ENCODE data around the gene DMD. TPM values are rescaled to one million over a fixed set of nuclear protein-coding genes. Genes with fewer than 3 reads are reported as not detected.

Gene DMD
- total and polyA plus RNA-seq, 8 donors, result 6.8 to 117 (median 44.2) TPM

GRCh38 chrX:32010948-32011347 is 1200.4 kb downstream of the DMD start:
- Histone ChIP-seq H3K9me3 (no peaks in the 10 kb centered on the region), H3K27ac (no peak overlapping the region), H3K4me1 (peaks cover 0 to 7% (median 0%) of the 10 kb centered on the region in 4 donors), H3K36me3 (no peaks in the 10 kb centered on the region), H3K4me3 (no peak overlapping the region), H3K27me3 (no peaks in the 10 kb centered on the region)
- TF ChIP-seq EP300 (IDR thresholded peaks at IDR 0.05) (no peak), POLR2A (IDR thresholded peaks at IDR 0.05) (no peak), POLR2AphosphoS5 (IDR thresholded peaks at IDR 0.05) (no peak), CTCF (IDR thresholded peaks at IDR 0.05) (no peak)
- WGBS, 5 donors, result 74 to 93% (median 82%) methylated on average over 5 of the region's 5 CpGs
- intact Hi-C loops (cut with DNase I; ENCODE audit: low total_unique reads), result no loop called here
- DNase-seq, result no peak

GRCh38 chrX:32010212-32010611 is 1201.1 kb downstream of the DMD start:
- WGBS, 5 donors, result 28 to 66% (median 47%) methylated on average over 4 of the region's 4 CpGs
- no peaks in the 10 kb centered on the region for H3K36me3 ChIP-seq
- H3K27ac ChIP-seq, result no peak overlapping the region
- no peaks in the 10 kb centered on the region for H3K9me3 ChIP-seq
- H3K4me3 ChIP-seq, result no peak overlapping the region
- no peaks in the 10 kb centered on the region for H3K27me3 ChIP-seq
- H3K4me1 ChIP-seq, result peaks cover 0 to 7% (median 0%) of the 10 kb centered on the region in 4 donors
- intact Hi-C loops (cut with DNase I; ENCODE audit: low total_unique reads), result no loop called here
- TF ChIP-seq CTCF (IDR thresholded peaks at IDR 0.05) (no peak), EP300 (IDR thresholded peaks at IDR 0.05) (no peak), POLR2AphosphoS5 (IDR thresholded peaks at IDR 0.05) (no peak), POLR2A (IDR thresholded peaks at IDR 0.05) (no peak)
- DNase-seq, result no peak

- Histone ChIP-seq H3K4me1 (peaks cover 0 to 21% (median 3%) of the 10 kb centered on the region in 4 donors), H3K27me3 (no peaks in the 10 kb centered on the region), H3K36me3 (no peaks in the 10 kb centered on the region), H3K4me3 (no peak overlapping the region), H3K27ac (no peak overlapping the region), H3K9me3 (no peaks in the 10 kb centered on the region)
- intact Hi-C loops (cut with DNase I; ENCODE audit: low total_unique reads), result no loop called here
- peak in 1 of 2 donors; percentile 52 for DNase-seq
- 3 to 21% (median 12%) methylated on average over 4 of the region's 4 CpGs for WGBS, 5 donors
- TF ChIP-seq EP300 (IDR thresholded peaks at IDR 0.05) (no peak), CTCF (IDR thresholded peaks at IDR 0.05) (no peak), POLR2AphosphoS5 (IDR thresholded peaks at IDR 0.05) (no peak)
Observed at GRCh38 chrX:31993637-31994036, 1217.7 kb downstream of the DMD start.

GRCh38 chrX:31988975-31989374 is 1222.4 kb downstream of the DMD start:
- H3K9me3 ChIP-seq, result no peaks in the 10 kb centered on the region
- H3K27me3 ChIP-seq, result no peaks in the 10 kb centered on the region
- no peak for DNase-seq
- intact Hi-C loops (cut with DNase I; ENCODE audit: low total_unique reads), result no loop called here
- H3K4me3 ChIP-seq, result no peak overlapping the region
- TF ChIP-seq EP300 (IDR thresholded peaks at IDR 0.05) (no peak), CTCF (IDR thresholded peaks at IDR 0.05) (no peak), POLR2AphosphoS5 (IDR thresholded peaks at IDR 0.05) (no peak), POLR2A (IDR thresholded peaks at IDR 0.05) (no peak)
- 78 to 93% (median 84%) methylated on average over 5 of the region's 5 CpGs for WGBS, 5 donors
- peaks cover 0 to 17% (median 3%) of the 10 kb centered on the region in 4 donors for H3K4me1 ChIP-seq
- no peaks in the 10 kb centered on the region for H3K36me3 ChIP-seq
- no peak overlapping the region for H3K27ac ChIP-seq
